SH-SY5Y (cell line): ENCODE measurements around the gene MOV10L1.

ENCODE experiments used
- GATA2 ChIP-seq: IDR thresholded peaks from 2 replicates; pipeline ENCODE4 v1.6.1; 2011; ENCODE audit warnings: mild to moderate bottlenecking, low read depth, low read length
- GATA3 ChIP-seq: IDR thresholded peaks from 2 replicates; pipeline ENCODE4 v1.6.1; 2011; ENCODE audit warnings: low read depth, mild to moderate bottlenecking, low read length, moderate library complexity

GRCh38 chr22:50157709-50158375 lies 68.0 kb downstream of the MOV10L1 start:
- TF ChIP-seq GATA2 (no peak), GATA3 (no peak)
